OCI-LY3 (cell line): ENCODE results near the gene TRIM24.

Source experiments
- H2AFZ ChIP-seq: fragments of 200-600, 300-600 bp; shearing (Covaris generic); 2 replicates; pipeline ENCODE4 v1.6.0; 2014; ENCODE audit warnings: antibody characterized with exemption, low read depth, low read length
- H3K27ac ChIP-seq: fragments of 200-600, 300-600 bp; sonication (generic); 2 replicates; pipeline ENCODE4 v1.5.1; 2014; ENCODE audit warnings: mild to moderate bottlenecking, low read length, moderate library complexity, mixed read lengths
- H3K27me3 ChIP-seq: fragments of 200-600, 300-600 bp; sonication (generic); 2 replicates; pipeline ENCODE4 v1.6.1; 2014; ENCODE audit warnings: low read depth, low read length, mixed read lengths
- H3K36me3 ChIP-seq: fragments of 200-600, 300-600 bp; sonication (generic); replicated peaks from 2 replicates; pipeline ENCODE3; 2014; ENCODE audit warnings: low read depth, low read length, mixed read lengths
- H3K4me1 ChIP-seq: fragments of 300-600, 200-600 bp; sonication (generic); 2 replicates; pipeline ENCODE4 v1.6.1; 2014; ENCODE audit warnings: low read length, mixed read lengths
- H3K4me2 ChIP-seq: fragments of 200-600, 300-600 bp; sonication (generic); 2 replicates; pipeline ENCODE4 v1.6.1; 2014; ENCODE audit warnings: low read length, mixed read lengths
- H3K4me3 ChIP-seq: fragments of 300-600, 200-600 bp; sonication (generic); 2 replicates; pipeline ENCODE4 v1.5.1; 2014; ENCODE audit warnings: antibody characterized with exemption, mild to moderate bottlenecking, low read length, moderate library complexity
- H3K79me2 ChIP-seq: fragments of 300-600, 200-600 bp; shearing (Covaris generic); 2 replicates; pipeline ENCODE4 v1.6.1; 2014; ENCODE audit warnings: mild to moderate bottlenecking, low read length, mixed read lengths
- H3K9ac ChIP-seq: fragments of 300-600, 200-600 bp; shearing (Covaris generic); 2 replicates; pipeline ENCODE4 v1.6.0; 2014; ENCODE audit warnings: mild to moderate bottlenecking, low read length, moderate library complexity
- H3K9me3 ChIP-seq: fragments of 200-600, 300-600 bp; shearing (Covaris generic); 2 replicates; pipeline ENCODE4 v1.6.1; 2014; ENCODE audit warnings: low read length, mixed read lengths; ENCODE audit not compliant: insufficient read depth
- H4K20me1 ChIP-seq: fragments of 200-600, 300-600 bp; sonication (generic); 2 replicates; pipeline ENCODE4 v1.6.1; 2016; ENCODE audit warnings: low read length, mixed read lengths; ENCODE audit not compliant: insufficient read depth
- CTCF ChIP-seq: fragments of 200-600, 300-600 bp; sonication (generic); IDR thresholded peaks from 2 replicates; pipeline ENCODE4 v1.5.1; 2014; ENCODE audit warnings: antibody characterized with exemption, low read length, low read depth
- EZH2phosphoT487 ChIP-seq: fragments of 200-600 bp; shearing (Covaris generic); IDR thresholded peaks from 2 replicates; pipeline ENCODE4 v1.6.1; 2018; ENCODE audit warnings: antibody characterized with exemption, mixed run types, low read depth

TRIM24 gene

GRCh38 chr7:138434597-138435019 is 25.5 kb upstream of the TRIM24 start:
- Histone ChIP-seq H2AFZ (no peak overlapping the region), H3K4me1 (no peaks in the 10 kb centered on the region), H3K4me3 (no peak overlapping the region)

GRCh38 chr7:138435231-138435919 is 24.7 kb upstream of the TRIM24 start:
- Histone ChIP-seq H3K4me2 (no peak overlapping the region), H2AFZ (no peak overlapping the region), H3K4me3 (no peak overlapping the region), H3K4me1 (no peaks in the 10 kb centered on the region), H3K36me3 (no peaks in the 10 kb centered on the region), H3K27ac (no peak overlapping the region), H3K9ac (no peak overlapping the region), H3K27me3 (no peaks in the 10 kb centered on the region), H4K20me1 (no peaks in the 10 kb centered on the region), H3K79me2 (no peaks in the 10 kb centered on the region), H3K9me3 (no peaks in the 10 kb centered on the region)
- TF ChIP-seq EZH2phosphoT487 (no peak), CTCF (no peak)

More at GRCh38 chr7:138434597-138435019, 25.5 kb upstream of the TRIM24 start:
- TF ChIP-seq EZH2phosphoT487, result no peak
- no peak for TF ChIP-seq CTCF
- peaks cover 3% of the 10 kb centered on the region; the same call in 1 of the 2 replicates for H3K9me3 ChIP-seq
- no peak overlapping the region for H3K4me2 ChIP-seq
- H3K36me3 ChIP-seq, result no peaks in the 10 kb centered on the region
- H3K27me3 ChIP-seq, result no peaks in the 10 kb centered on the region
- H3K79me2 ChIP-seq, result no peaks in the 10 kb centered on the region
- H4K20me1 ChIP-seq, result no peaks in the 10 kb centered on the region
- H3K9ac ChIP-seq, result no peak overlapping the region
- no peak overlapping the region for H3K27ac ChIP-seq

DNA sequence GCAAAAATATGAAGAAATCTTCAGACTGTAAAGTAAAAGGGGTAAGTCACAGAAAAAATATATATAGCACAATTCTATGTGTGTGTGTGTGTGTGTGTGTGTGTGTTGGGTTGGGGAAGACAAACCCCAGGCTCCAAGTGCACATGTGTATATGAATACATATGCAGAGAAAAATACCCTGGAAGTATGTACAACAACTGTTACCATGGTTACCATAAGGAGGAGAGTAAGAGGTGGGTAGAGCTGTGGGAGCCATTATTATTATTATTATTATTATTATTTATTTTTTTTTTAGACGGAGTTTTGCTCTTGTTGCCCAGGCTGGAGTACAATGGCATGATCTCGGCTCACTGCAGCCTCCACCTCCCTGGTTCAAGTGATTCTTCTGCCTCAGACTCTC is 23.7 kb upstream of the TRIM24 start:
- no peaks in the 10 kb centered on the region for H3K27me3 ChIP-seq
- H3K4me3 ChIP-seq, result no peak overlapping the region
- H3K9me3 ChIP-seq, result no peaks in the 10 kb centered on the region
- H3K27ac ChIP-seq, result no peak overlapping the region
- TF ChIP-seq CTCF (no peak), EZH2phosphoT487 (no peak)
- H3K4me2 ChIP-seq, result no peak overlapping the region
- no peaks in the 10 kb centered on the region for H3K36me3 ChIP-seq
- no peak overlapping the region for H3K9ac ChIP-seq
- H4K20me1 ChIP-seq, result no peaks in the 10 kb centered on the region
- H3K4me1 ChIP-seq, result no peaks in the 10 kb centered on the region
- H2AFZ ChIP-seq, result no peak overlapping the region
- no peaks in the 10 kb centered on the region for H3K79me2 ChIP-seq

- Histone ChIP-seq H2AFZ (no peak overlapping the region), H3K27me3 (no peaks in the 10 kb centered on the region), H4K20me1 (no peaks in the 10 kb centered on the region), H3K9ac (no peak overlapping the region), H3K36me3 (no peaks in the 10 kb centered on the region), H3K4me3 (no peak overlapping the region), H3K9me3 (no peaks in the 10 kb centered on the region), H3K27ac (no peak overlapping the region), H3K4me2 (no peak overlapping the region), H3K4me1 (no peaks in the 10 kb centered on the region), H3K79me2 (no peaks in the 10 kb centered on the region)
- TF ChIP-seq EZH2phosphoT487, result no peak
- no peak for TF ChIP-seq CTCF
Measured at GRCh38 chr7:138440460-138440859, 19.6 kb upstream of the TRIM24 start.
